HG03139 (cell line): Measurements from ENCODE around the gene ATXN7L1.
"Not testable (repeated sequence)": the region's sequence is repeated elsewhere in the genome, so short reads cannot be mapped to it uniquely, and the experiment has no call there.

Experiments
- ATAC-seq: cut with Tn5 transposase; IDR thresholded peaks from one replicate; pipeline ENCODE4 v1.9.1; 2021; ENCODE audit not compliant: unreplicated experiment

The ATXN7L1 gene

DNA sequence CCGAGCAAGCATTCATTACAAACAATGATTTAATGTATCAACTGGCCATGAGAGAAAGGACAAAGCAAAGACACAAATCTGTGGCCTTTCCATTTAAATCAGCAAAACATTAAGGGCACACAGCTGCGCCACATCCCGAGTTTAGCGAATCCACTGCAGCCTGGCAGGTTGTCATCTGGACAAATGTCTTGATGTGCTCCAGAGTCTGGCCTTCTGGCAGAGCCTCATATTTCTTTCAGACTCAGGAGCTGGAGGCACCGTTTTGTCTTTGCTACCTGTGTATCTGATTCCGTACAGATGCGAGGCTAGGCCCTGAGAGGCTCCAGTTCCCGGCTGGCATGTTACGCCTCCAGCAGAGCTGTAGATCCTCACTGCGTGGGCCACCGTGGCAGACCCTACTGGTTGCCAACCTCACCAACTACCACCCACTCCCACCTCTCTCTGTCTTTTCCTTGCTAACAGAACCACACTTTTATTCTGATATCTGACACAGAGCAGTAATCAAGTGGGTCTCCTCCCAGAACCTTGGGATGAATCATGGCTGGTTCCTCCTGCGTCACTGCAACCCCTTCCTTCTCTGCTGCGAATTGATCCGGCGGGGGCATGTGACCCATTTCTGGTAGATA is 254.2 kb downstream of the ATXN7L1 start:
- no peak for ATAC-seq

DNA sequence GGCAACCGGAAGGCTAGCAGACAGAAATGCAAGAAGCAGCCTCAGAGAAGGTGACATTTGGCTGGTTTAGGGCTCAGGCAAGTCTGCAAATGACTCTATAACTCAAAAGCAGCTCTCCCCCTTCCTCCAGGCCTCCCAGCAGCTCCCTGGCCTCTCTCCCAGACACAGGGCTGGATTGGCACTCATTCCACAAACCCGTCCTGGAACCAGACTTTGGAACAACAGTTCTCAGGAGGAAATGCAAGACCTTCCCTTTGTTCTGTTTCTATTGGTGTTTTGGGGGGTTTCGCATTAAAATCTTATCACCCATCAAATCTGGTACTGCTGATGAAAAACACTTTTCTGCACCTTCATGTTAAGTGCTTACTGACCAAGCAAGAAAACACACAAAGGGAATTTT is 254.8 kb downstream of the ATXN7L1 start:
- no peak for ATAC-seq

DNA sequence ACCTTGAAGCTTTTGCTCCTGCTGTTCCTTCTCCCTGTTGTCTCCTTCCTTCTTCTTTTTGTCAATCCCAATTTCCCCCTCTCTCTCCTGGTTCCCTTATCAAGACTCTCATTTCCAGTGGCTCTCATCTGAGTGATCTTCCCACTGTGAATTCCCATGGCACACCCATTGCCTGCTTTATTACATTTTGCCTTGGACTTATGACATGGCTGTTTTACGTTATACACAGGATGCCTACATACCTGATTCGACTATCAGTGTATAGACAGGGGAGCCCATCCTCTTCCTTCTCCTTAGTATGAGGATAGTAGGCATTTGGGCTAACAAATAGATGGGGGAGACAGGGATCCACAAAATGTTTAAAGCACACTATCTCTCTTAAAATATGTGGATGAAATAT is 255.2 kb downstream of the ATXN7L1 start:
- no peak for ATAC-seq

DNA sequence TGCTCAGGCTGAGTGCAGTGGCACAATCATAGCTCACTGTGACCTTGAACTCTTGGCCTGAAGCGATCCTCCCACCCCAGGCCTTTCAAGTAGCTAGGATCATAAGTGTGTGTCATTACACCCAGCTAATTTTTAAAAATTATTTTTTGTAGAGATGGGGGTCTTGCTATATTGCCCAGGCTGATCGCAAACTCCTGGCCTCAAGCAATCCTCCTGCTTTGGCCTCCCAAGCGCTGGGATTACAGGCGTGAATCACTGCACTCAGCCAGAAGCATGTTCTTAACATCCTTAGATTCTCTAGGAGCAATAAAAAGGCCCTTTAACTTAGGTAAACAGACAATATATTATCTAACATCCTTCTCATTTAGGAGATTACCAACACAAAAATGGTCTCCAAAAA is 256.8 kb downstream of the ATXN7L1 start:
- ATAC-seq = no peak

DNA sequence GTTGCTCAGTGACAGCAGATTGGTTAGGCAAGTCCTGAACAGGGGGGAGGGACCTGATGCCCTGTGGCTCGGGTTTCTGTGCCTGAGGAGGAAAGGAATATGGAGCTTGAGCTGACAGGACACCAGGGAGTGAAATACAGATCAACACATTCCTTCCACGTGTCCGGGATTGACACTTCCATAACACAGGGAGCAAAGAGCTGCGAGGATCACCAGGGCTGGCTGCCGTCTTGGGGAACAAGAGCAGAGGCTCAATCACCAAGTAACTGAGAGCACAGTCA is 258.4 kb downstream of the ATXN7L1 start:
- ATAC-seq = no peak

DNA sequence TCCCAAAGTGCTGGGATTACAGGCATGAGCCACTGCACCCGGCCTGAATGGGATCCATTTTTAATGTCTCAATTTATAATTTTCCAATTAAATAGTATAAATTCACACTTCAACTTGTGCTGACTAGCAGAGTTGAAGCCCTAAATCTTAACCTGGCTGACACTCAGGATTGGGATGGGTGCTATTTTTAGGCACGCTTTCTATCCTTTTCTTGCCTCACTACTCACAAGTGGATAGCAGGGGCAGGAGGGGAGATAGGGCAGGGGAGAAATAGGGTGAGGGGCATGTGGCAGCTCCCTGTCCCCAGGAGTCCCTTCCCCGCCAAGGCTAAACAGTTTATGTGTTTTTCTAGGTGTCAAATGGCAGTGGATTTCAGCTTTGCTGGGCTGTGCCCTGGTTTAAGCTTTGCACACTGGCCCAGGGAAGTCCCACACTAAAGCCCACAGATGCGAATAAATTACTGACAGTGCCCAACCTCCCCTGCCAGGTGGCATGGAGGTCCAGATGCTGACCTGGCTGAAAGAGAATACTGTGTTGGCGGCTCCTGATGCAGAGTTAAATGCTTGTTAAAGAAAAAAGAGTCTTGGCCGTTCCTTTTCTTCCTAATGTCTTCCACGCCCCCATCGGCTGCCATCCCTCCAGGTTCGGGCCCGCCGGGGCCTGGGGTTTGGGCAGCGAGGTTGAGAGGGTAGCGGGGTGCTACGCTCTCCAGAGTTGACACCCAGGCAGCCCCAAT is 259.0 kb downstream of the ATXN7L1 start:
- no peak for ATAC-seq

DNA sequence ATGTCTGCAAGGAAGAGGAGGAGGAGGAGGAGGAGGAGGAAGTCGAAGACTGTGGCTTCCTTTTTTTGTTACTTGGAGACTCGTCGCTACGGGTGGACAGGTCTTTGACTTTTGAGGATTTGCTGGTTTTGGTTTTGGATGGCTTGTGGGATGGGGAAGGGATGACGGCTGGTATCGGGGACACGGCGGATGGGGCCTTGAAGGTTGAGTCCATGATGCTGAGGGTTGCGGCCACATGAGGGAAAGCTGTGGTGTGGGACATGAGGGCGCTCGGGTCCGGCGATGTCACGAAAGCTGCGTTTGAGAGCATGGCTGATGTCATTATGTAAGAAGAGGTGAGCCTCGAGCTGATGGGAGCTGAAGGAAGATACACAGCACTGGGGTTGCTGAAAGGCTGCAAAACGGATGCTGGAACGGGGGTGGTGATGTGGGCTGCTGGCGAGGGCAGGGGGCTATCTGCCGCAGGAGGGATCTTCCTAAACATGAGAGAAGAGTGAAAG is 262.0 kb downstream of the ATXN7L1 start:
- no peak for ATAC-seq

DNA sequence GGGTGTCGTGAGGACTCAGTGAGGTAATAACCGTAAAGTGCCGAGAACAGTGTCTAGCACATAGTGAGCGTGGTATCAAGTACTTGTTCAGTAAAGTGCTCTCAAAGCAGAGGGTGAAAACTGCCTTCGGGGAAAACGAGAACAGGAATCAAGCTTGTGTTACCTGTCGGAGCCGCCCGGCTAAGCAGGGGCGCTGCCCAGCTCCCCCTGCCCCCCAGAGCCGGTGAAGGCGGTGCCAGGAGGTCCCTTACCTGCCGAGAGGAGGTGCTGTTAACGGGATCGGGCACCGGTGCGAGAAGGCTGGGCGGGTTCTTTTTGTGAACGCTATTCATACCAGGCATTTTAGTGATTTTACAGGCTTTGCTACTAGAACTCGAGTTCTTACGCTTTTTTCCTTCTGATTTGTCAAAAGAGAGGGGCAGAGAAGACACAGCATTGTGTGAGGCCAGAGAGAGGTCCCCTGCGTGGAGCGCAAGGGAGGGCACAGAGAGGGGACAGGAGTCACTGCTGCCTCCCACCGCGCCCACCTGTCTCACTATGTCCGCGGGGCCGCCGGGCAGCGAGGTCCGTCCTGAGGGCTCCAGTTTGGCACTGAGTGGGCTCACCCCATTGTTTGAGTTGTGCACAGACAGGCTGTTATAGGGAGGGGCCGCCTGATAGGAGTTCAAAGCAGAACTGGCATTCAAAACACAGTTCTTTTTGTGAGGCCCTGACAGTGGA is 262.6 kb downstream of the ATXN7L1 start:
- no peak for ATAC-seq

DNA sequence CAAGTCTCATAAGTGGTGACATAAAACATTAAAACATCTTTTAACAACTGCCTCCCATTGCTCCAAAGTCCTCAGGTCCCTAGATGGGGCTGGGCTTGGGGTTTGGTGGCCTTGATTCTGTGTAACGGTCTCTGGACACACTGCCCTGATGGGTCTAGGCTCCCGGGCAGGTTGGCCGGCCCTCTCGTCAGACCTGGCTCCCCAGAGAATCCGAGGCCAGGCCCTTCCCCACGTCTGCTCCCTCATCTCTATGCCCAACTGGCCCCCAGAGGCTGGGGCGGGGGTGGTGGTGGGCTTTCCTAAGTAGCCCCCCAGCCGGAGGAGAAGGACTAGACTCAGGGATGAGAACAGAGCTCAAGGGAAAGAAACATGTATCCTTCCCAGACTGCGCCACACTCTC is 263.6 kb downstream of the ATXN7L1 start:
- no peak for ATAC-seq

DNA sequence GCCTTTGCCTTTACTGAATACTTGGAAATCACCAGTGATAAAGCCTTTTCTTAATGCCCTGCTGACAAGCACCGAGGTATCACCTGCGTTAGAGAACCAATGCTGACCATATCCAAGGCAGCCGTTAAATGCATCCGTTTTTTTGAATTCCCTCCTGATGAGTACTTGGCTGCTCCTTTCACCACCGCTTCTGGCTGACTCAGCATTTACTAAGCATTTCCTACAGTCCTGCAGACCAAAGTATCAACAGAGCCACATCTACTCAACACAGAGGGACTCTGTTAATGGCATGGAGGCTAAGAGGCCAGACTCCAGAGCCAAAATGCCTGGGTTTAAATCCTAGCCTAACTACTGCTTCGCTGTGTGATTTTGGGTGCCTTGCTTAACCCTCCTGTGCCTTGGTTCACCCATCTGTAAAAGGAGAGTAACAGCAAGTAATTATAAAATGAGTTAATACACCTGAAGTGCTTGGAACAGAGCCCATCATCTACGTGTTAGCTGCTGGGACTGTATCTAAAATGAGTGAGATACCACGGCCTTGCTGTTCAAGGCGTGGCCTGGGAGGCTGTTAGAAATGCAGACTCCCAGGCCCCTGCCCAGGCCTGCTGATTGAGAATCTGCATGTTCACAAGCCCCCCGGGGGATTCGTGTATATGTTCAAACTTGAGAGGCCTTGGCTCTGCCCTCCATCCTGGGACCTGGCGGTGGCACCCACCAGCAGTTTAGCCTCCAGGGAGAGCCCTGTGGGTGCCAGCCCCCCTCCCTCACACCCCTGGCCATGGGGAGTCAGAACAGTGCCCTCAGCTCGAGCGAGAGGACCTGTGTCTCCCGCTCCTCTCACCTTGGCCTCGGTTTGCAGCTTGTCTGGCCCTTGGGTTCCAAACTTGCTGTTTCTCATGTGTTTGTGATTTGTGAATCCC is 264.3 kb downstream of the ATXN7L1 start:
- ATAC-seq = no peak

DNA sequence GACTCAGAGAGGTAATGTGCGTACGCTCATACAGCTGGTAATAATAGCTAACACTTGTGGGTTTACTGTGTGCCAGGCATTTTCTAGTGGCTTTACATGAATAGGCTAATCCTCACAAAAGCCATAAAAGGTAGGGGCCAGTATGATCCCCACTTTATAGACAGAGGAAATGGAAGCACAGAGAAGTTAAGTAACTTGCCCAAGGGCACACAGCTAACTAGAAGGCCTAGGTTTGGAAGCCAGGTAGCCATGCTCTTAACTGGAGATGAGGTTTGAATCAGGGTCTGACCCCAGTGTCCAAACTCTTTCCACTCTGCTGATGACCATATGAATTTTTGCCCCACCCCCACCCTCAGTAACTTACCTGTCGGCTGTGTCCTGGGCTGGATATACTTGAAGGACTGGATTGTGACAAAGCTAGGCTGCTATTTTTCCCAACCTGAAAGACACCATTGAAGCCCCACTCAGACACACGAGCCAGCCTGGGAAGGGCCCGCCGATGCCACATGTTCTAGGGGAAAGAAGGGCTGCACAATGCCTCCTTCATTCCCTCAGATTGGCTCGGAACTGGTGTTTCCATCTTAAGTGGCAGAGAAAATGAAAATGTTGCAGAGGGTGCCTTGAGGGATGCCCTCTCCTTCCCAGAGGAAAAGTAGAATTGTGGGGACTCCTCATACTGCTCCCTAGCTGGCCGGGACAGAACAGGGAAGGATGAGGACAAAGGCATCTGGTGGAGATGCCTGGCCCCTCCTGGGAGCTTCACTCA is 266.1 kb downstream of the ATXN7L1 start:
- ATAC-seq = no peak

DNA sequence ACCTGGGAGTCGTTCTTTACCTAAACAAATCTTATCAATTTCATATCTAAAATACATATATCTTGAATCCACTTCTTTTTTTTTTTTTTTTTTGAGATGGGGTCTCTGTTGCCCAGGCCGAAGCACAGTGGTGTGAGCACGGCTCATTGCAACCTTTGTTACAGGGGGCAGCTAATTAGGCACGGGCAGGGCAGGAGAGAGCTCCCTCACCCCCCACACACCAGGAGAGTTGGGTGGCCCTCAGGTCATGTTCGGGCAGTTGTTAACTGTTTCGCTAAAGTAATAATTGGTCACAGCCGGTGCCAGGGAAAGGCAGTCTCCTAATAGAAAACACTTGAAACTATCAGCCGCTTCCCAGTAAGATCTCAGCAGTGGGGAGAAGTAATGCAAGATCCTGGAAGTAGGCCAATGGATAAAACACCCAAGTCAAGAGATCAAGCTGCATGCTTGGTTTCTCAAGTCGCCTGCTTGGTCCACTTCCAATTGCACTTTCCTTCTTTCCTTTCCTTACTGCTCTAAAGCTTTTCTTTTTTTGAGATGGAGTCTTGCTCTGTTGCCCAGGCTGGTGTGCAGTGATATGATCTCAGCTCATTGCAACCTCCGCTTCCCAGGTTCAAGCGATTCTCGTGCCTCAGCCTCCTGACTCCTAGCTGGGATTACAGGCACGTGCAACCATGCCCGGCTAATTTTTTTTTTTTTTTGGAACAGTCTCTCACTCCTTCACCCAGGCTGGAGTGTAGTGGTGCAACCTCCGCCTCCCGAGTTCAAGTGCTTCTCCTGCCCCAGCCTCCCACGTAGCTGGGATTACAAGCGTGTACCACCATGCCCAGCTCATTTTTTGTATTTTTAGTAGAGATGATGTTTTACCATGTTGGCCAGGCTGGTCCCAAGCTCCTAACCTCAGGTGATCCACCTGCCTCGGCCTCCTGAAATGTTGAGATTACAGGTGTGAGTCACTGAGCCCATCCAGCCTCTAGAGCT is 273.8 kb downstream of the ATXN7L1 start:
- ATAC-seq = no peak

DNA sequence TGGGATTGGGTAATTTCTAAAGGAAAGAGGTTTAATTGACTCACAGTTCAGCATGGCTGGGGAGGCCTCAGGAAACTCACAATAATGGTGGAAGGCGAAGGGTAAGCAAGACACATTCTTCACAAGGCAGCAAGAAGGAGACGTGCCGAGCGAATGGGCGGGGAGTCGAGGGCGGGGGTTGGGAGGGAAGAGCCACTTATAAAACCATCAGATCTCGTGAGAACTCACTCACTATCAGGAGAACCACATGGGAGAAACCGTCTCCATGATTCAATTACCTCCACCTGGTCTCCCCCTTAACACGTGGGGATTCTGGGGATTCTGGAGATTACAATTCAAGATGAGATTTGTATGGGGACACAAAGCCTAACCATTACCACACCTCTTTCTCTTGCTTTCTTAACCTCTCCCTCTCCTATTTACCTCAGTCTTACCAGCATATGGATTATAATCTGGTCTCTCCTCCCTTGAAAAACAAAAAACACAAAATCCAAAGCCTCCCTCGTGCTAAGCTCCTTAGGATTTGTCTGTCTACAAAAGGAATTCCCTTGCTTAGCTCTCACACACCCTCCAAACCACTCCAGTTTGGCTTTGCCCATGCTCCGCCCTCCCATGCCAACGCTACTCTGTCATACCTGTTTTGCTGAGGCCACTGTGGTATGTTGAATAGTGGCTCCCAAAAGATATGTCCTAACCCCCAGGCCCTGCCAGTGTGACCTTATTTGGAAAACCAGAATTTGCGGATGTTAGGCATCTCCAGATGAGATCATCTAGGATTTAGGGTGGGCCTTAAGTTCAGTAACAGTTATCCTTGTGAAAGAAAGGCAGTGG is 275.5 kb downstream of the ATXN7L1 start:
- no peak for ATAC-seq

DNA sequence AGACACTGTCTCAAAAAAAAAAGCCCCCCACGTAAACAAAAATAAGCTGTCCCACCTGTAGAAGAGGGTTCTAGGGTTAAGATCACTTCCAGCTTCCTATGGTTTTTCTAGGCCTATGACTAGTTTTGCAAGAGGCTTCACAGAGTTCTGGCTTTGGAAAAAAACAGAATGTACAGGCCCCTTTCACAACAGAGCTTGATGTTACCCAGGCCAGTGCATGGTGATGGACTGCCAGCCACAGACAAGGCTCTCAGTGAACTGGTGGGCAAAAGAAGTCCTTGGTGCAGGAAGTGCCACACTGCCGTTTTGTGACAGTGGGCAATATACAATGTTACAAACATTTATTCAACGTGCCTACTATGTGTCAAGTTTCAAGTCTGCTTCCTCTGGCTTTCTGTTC is 276.8 kb downstream of the ATXN7L1 start:
- ATAC-seq = no peak

DNA sequence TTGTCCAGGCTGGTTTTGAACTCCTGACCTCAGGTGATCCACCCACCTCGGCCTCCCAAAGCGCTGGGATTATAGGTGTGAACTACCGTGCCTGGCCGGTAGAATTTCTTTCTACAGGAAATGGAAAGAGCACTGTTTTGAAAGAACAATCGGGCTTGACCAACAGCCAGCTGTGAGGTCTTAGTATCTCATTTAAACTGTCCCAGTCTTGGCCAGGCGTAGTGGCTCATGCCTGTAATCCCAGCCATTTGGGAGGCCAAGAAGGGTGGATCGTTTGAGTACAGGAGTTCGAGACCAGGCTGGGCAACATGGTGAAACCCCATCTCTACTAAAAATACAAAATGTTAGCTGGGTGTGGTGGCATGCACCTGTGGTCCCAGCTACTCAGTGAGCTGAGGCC is 277.3 kb downstream of the ATXN7L1 start:
- not testable (repeated sequence) for ATAC-seq

DNA sequence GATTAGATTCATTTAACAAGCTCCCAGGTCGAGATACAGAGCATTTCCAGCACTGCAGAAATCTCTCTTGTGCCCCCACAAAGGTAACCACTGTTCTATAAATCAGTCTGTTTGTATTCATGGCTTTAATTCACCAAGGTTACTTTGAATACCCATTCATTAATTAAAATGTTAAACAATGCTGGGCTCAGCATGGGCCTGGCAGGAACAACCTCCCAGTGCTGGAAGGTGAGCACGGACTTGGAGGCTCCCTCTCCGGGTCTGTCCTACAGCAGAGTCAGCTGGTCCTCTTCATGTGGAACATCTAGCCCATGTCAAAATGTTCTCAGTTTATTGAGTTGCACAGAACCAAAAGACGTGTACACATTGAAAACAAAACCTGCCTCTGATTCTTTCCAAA is 279.5 kb downstream of the ATXN7L1 start:
- no peak for ATAC-seq

DNA sequence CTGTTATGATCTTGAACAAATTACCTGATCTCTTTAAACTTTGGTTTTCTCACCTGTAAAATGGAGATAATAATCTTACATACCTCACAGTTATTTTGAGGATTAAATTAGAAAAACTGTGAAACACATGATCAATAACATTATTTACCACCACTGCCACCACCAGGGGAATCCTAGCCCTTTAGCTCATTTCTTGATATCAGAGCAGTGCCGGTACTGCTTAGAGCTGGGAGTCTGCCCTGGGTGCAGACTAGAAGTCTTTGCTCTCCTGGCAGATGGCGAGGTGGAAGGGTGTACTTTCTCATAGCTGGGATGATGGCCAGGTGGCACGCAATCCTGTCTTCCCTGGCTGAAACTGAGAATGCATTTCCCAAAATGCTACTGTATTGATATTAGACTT is 282.4 kb downstream of the ATXN7L1 start:
- no peak for ATAC-seq

DNA sequence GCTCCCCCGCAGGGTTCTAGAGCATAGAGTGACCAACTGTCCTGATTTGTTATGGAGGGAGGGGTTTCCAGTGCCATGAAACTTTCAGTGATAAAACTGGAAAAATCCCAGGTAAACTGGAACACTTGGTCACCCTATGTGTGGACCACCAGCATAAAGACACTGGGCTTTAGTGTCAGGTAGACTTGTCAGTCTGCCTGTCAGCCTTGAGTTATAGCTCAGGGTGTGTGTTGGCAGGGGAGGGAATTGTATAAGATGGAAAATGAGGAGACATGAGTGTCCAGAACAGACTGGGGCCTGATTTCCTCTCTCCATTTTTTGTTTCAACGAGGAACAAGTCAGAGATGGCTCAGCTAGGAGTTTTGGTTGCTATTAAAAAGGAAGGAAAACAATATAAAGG is 284.9 kb downstream of the ATXN7L1 start:
- ATAC-seq = no peak
